Ascending aorta (tissue), 2 donors: ENCODE results near the gene CBR4. TPM values are rescaled to one million over a fixed set of nuclear protein-coding genes. Genes with fewer than 3 reads are reported as not detected.

Experiments used
- DNase-seq, 2 donors: peaks; one replicate each; pipeline ENCODE4 v3.0.0-alpha.2; 2019; ENCODE audit warnings: low spot score in 2 of 2
- H3K27ac ChIP-seq, 2 donors: fragments of 200-600 bp; sonication (generic); one replicate each; pipeline ENCODE4 v1.5.1; 2016 to 2017; ENCODE audit warnings: mild to moderate bottlenecking in 1 of 2
- H3K27me3 ChIP-seq: fragments of 200-600 bp; sonication (generic); one replicate; pipeline ENCODE4 v1.5.1; 2017
- H3K36me3 ChIP-seq, 2 donors: fragments of 200-600 bp; sonication (generic); one replicate each; pipeline ENCODE4 v1.5.1; 2016
- H3K4me1 ChIP-seq, 2 donors: fragments of 200-600 bp; sonication (generic); one replicate each; pipeline ENCODE4 v1.5.1; 2016 to 2017; ENCODE audit warnings: mild to moderate bottlenecking in 1 of 2
- H3K4me3 ChIP-seq, 2 donors: fragments of 200-600 bp; sonication (generic); one replicate each; pipeline ENCODE4 v1.5.1; 2016 to 2017; ENCODE audit warnings: mild to moderate bottlenecking in 1 of 2
- H3K9me3 ChIP-seq, 2 donors: fragments of 200-600 bp; sonication (generic); one replicate each; pipeline ENCODE4 v1.5.1; 2016
- intact Hi-C: fragments of 100-400 bp; cut with DNase I; formaldehyde crosslinking; loops from one replicate; pipeline ENCODE4 v1.15.1; 2023
- total RNA-seq: library from RNA; depleted of rRNA; stranded (reverse); fragments of >200 nt; gene quantifications from one replicate; pipeline ENCODE4 v1.1.0, GENCODE V29; 2016
- TF ChIP-seq, protein P1 (sequence below), 3 experiments: fragments of 200-600 bp in 2 of 3; fragments of 450-650 bp in 1 of 3; sonication (generic) in 2 of 3; IDR thresholded peaks; one replicate each; pipeline ENCODE4 v1.5.1; 2016 to 2019; ENCODE audit warnings: antibody characterized with exemption in 3 of 3, mild to moderate bottlenecking in 1 of 3, moderate library complexity in 1 of 3

The CBR4 gene
- total RNA-seq, 1 donor from 2014 or later = 0.53 TPM

DNA sequence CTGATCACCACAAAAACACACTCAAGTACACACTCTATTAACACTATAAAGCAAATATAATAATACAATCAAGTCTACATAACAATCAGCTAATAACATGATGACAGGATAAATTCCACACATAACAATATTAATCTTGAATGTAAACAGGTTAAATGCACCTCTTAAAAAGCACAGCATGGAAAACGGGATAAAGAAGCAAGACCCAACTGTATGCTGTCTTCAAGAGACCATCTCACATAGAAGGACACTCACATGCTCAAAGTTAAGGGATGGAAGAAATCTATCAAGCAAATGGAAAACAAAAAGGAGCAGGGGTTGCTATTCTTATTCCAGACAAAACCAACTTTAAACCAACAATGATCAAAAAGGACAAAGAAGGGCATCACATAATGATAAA lies 28.1 kb downstream of the CBR4 start:
- Histone ChIP-seq H3K36me3 (peaks cover 26 to 47% of the 10 kb centered on the region in 2 donors), H3K27ac (no peak overlapping the region), H3K4me1 (no peaks in the 10 kb centered on the region), H3K4me3 (no peak overlapping the region), H3K9me3 (peaks cover 0 to 40% of the 10 kb centered on the region in 2 donors), H3K27me3 (no peaks in the 10 kb centered on the region)
- intact Hi-C loops = no loop called here
- DNase-seq = no peak
- TF ChIP-seq, protein P1, sequence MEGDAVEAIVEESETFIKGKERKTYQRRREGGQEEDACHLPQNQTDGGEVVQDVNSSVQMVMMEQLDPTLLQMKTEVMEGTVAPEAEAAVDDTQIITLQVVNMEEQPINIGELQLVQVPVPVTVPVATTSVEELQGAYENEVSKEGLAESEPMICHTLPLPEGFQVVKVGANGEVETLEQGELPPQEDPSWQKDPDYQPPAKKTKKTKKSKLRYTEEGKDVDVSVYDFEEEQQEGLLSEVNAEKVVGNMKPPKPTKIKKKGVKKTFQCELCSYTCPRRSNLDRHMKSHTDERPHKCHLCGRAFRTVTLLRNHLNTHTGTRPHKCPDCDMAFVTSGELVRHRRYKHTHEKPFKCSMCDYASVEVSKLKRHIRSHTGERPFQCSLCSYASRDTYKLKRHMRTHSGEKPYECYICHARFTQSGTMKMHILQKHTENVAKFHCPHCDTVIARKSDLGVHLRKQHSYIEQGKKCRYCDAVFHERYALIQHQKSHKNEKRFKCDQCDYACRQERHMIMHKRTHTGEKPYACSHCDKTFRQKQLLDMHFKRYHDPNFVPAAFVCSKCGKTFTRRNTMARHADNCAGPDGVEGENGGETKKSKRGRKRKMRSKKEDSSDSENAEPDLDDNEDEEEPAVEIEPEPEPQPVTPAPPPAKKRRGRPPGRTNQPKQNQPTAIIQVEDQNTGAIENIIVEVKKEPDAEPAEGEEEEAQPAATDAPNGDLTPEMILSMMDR (IDR thresholded peaks at IDR 0.05) = no peak

- no peaks in the 10 kb centered on the region for H3K27me3 ChIP-seq
- no peak overlapping the region for H3K27ac ChIP-seq
- intact Hi-C loops = no loop called here
- H3K4me1 ChIP-seq = no peaks in the 10 kb centered on the region
- TF ChIP-seq, protein P1 (IDR thresholded peaks at IDR 0.05) = no peak
- H3K4me3 ChIP-seq = no peak overlapping the region
- H3K36me3 ChIP-seq = peaks cover 22 to 50% of the 10 kb centered on the region in 2 donors
- no peak for DNase-seq
- H3K9me3 ChIP-seq = peaks cover 0 to 44% of the 10 kb centered on the region in 2 donors
These were observed 28.6 kb downstream of the CBR4 start for GRCh38 chr4:168981460-168981859.

DNA sequence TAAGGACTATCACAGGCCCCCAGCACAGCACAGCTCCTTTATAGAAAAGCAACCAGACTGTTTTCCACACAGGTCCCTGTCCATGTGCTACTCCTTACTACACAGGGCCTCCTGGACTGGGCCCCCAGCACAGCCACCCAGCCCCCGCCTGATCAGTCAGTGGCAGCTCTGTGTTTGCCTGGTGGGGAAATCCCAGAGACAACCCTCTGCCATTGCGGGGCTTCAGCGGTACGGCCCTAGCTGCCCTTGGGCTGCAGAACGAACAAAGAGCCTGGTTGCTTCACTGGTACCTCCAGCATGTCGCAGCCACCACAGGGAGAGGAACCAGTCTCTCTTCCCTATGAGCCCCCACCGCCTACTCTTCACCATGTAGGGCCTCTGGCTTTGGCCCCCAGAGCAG lies 30.7 kb downstream of the CBR4 start:
- intact Hi-C loops = no loop called here
- no peak for DNase-seq
- H3K36me3 ChIP-seq = peaks cover 32 to 49% of the 10 kb centered on the region in 2 donors
- H3K9me3 ChIP-seq = peaks cover 6 to 46% of the 10 kb centered on the region in 2 donors
- H3K4me1 ChIP-seq = no peaks in the 10 kb centered on the region
- H3K27me3 ChIP-seq = no peaks in the 10 kb centered on the region
- TF ChIP-seq, protein P1 (IDR thresholded peaks at IDR 0.05) = no peak
- no peak overlapping the region for H3K4me3 ChIP-seq
- no peak overlapping the region for H3K27ac ChIP-seq

- TF ChIP-seq, protein P1 (IDR thresholded peaks at IDR 0.05) = no peak
- H3K27ac ChIP-seq = no peak overlapping the region
- H3K27me3 ChIP-seq = no peaks in the 10 kb centered on the region
- intact Hi-C loops = no loop called here
- no peaks in the 10 kb centered on the region for H3K4me1 ChIP-seq
- peaks cover 32 to 49% of the 10 kb centered on the region in 2 donors for H3K36me3 ChIP-seq
- no peak for DNase-seq
- peaks cover 13 to 48% of the 10 kb centered on the region in 2 donors for H3K9me3 ChIP-seq
- no peak overlapping the region for H3K4me3 ChIP-seq
These were observed 31.9 kb downstream of the CBR4 start for GRCh38 chr4:168978001-168978700.

DNA sequence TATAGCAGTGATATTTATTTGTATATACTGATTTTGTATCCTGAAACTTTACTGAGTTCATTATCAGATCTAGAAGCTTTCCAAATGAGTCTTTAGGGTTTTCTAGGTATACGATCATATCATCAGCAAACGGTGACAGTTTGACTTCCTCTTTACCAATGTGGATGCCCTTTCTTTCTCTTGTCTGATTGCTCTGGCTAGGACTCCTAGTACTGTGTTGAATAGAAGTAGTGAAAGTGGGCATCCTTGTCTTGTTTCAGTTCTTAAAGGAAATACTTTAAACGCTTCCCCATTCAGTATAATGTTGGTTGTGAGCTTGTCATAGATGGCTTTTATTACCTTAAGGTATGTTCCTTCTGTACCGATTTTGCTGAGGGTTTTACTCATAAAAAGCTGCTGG lies 37.5 kb downstream of the CBR4 start:
- H3K36me3 ChIP-seq = peaks cover 20 to 27% of the 10 kb centered on the region in 2 donors
- H3K27me3 ChIP-seq = no peaks in the 10 kb centered on the region
- no peak for DNase-seq
- peaks cover 19 to 55% of the 10 kb centered on the region in 2 donors for H3K9me3 ChIP-seq
- H3K4me1 ChIP-seq = no peaks in the 10 kb centered on the region
- H3K27ac ChIP-seq = no peak overlapping the region
- H3K4me3 ChIP-seq = no peak overlapping the region
- intact Hi-C loops = no loop called here
- TF ChIP-seq, protein P1 (IDR thresholded peaks at IDR 0.05) = no peak
